HG02571 (cell line): ENCODE measurements around the gene TPRN.

Source experiments
- ATAC-seq: cut with Tn5 transposase; IDR thresholded peaks from one replicate; pipeline ENCODE4 v1.9.1; 2021; ENCODE audit warnings: mild to moderate bottlenecking, moderate library complexity; ENCODE audit not compliant: unreplicated experiment

The TPRN gene

GRCh38 chr9:137175345-137175961 lies 25.1 kb downstream of the TPRN start:
- ATAC-seq = no peak

- no peak for ATAC-seq
Observed at GRCh38 chr9:137174722-137175293, 25.7 kb downstream of the TPRN start.

- no peak for ATAC-seq
Observed at GRCh38 chr9:137173796-137174664, 26.5 kb downstream of the TPRN start.

- no peak for ATAC-seq
Observed at GRCh38 chr9:137172901-137173795, 27.4 kb downstream of the TPRN start.

GRCh38 chr9:137171149-137171900 lies 29.2 kb downstream of the TPRN start:
- no peak for ATAC-seq

GRCh38 chr9:137170486-137171148 lies 29.9 kb downstream of the TPRN start:
- ATAC-seq = no peak

GRCh38 chr9:137169896-137170358 lies 30.6 kb downstream of the TPRN start, which contains the start of gene LRRC26:
Gene LRRC26, minus strand, starts transcription at chr9:137170051. Its CDS starts 108 bp downstream, at chr9:137169943.
- ATAC-seq = no peak

- ATAC-seq = no peak
Observed at GRCh38 chr9:137168904-137169856, 31.4 kb downstream of the TPRN start.

GRCh38 chr9:137168573-137168903 lies 32.0 kb downstream of the TPRN start:
- ATAC-seq = no peak

- no peak for ATAC-seq
Observed at GRCh38 chr9:137167747-137168572, 32.6 kb downstream of the TPRN start.

- no peak for ATAC-seq
Observed at GRCh38 chr9:137167277-137167746, 33.2 kb downstream of the TPRN start.

GRCh38 chr9:137166380-137167229 lies 33.9 kb downstream of the TPRN start:
- ATAC-seq = no peak

GRCh38 chr9:137165250-137165836 lies 35.2 kb downstream of the TPRN start:
- no peak for ATAC-seq

GRCh38 chr9:137164370-137165249 lies 35.9 kb downstream of the TPRN start:
- ATAC-seq = no peak

GRCh38 chr9:137163805-137164204 lies 36.7 kb downstream of the TPRN start:
- no peak for ATAC-seq
